ENCODE results near the gene RANBP17. TPM values are rescaled to one million over a fixed set of nuclear protein-coding genes. Genes with fewer than 3 reads are reported as not detected.

Gene RANBP17
- total RNA-seq, 4 donors from 2014 or later = 0.55 to 3.0 (median 1.5) TPM

DNA sequence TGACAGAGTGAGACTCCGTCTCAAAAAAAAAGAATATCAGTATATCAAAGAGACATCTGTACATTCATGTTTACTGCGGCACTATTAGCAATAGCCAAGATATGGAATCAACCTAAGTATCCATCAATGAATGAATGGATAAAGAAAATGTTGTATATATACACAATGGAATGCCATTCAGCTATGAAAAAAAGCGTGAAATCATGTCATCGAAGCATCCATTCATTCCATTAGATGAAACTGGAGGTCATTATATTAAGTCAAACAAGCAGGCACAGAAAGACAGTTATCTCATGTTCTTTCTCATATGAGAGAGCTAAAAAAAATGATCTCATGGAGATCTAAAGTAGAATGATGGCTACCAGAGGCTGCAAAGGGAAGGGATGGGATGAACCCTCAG, 266.3 kb downstream of the RANBP17 start:
- Histone ChIP-seq H3K4me1 (no peaks in the 10 kb centered on the region), H3K27ac (no peak overlapping the region), H3K27me3 (no peaks in the 10 kb centered on the region), H3K4me3 (no peak overlapping the region), H3K36me3 (no peaks in the 10 kb centered on the region), H3K9me3 (peaks cover 3% of the 10 kb centered on the region)
- TF ChIP-seq POLR2A (IDR thresholded peaks at IDR 0.05) = no peak
- TF ChIP-seq, protein P1, sequence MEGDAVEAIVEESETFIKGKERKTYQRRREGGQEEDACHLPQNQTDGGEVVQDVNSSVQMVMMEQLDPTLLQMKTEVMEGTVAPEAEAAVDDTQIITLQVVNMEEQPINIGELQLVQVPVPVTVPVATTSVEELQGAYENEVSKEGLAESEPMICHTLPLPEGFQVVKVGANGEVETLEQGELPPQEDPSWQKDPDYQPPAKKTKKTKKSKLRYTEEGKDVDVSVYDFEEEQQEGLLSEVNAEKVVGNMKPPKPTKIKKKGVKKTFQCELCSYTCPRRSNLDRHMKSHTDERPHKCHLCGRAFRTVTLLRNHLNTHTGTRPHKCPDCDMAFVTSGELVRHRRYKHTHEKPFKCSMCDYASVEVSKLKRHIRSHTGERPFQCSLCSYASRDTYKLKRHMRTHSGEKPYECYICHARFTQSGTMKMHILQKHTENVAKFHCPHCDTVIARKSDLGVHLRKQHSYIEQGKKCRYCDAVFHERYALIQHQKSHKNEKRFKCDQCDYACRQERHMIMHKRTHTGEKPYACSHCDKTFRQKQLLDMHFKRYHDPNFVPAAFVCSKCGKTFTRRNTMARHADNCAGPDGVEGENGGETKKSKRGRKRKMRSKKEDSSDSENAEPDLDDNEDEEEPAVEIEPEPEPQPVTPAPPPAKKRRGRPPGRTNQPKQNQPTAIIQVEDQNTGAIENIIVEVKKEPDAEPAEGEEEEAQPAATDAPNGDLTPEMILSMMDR (IDR thresholded peaks at IDR 0.05) = no peak
- no peak for TF ChIP-seq POLR2AphosphoS5 (IDR thresholded peaks at IDR 0.05)
- TF ChIP-seq EP300 (IDR thresholded peaks at IDR 0.05) = no peak
- DNase-seq (ENCODE audit: low spot score in 2 of 2) = no peak
- WGBS = 87% methylated on average over 4 of the region's 4 CpGs

DNA sequence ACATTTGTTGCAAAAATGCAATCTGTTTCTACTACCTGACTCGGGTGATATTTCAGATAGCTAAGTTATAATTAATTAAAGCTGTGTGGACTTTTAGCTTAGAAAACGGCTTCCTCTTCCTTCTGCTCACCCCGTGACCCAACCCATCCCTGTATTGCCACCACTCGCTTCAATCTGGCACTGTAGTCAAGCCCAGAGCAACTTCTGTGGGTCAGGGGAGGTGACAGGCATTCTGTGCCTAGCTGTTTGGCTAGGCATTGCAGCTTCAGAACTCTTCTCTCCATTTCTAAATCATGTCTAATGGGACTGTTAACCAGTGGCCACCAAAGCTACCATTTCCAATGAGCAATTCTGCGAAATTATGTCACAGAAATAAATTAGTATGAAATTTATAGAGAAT, 267.5 kb downstream of the RANBP17 start:
- Histone ChIP-seq H3K27me3 (no peaks in the 10 kb centered on the region), H3K9me3 (peaks cover 3% of the 10 kb centered on the region), H3K4me3 (no peak overlapping the region), H3K27ac (no peak overlapping the region), H3K4me1 (no peaks in the 10 kb centered on the region), H3K36me3 (no peaks in the 10 kb centered on the region)
- TF ChIP-seq EP300 (IDR thresholded peaks at IDR 0.05) = no peak
- no peak for TF ChIP-seq POLR2A (IDR thresholded peaks at IDR 0.05)
- no peak for TF ChIP-seq POLR2AphosphoS5 (IDR thresholded peaks at IDR 0.05)
- TF ChIP-seq, protein P1 (IDR thresholded peaks at IDR 0.05) = no peak
- DNase-seq (ENCODE audit: low spot score in 2 of 2) = no peak
- WGBS = 63% methylated on average over 5 of the region's 5 CpGs

DNA sequence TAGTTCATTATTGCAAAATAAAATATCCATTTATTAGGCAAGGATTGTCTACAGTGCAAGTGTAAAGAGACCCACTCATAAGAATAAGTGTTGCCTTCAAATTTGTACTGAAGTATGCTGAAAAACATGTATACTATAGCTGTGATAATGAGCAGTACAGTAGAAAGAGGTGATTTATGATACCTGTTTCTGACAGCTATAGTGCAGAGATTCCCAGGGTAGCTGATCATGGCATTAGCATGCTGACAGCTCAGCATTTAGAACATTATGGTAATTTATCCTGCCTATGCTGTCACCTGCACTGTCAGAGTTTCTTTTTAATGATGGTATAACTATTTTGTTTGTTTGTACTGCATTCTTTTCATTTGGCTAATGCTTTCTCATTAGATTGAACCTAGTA, 269.7 kb downstream of the RANBP17 start:
- H3K36me3 ChIP-seq = no peaks in the 10 kb centered on the region
- DNase-seq (ENCODE audit: low spot score in 2 of 2) = no peak
- no peaks in the 10 kb centered on the region for H3K4me1 ChIP-seq
- H3K27ac ChIP-seq = no peak overlapping the region
- H3K9me3 ChIP-seq = no peaks in the 10 kb centered on the region
- H3K4me3 ChIP-seq = no peak overlapping the region
- H3K27me3 ChIP-seq = no peaks in the 10 kb centered on the region
- TF ChIP-seq, protein P1 (IDR thresholded peaks at IDR 0.05) = no peak
- TF ChIP-seq EP300 (IDR thresholded peaks at IDR 0.05) (no peak), POLR2AphosphoS5 (IDR thresholded peaks at IDR 0.05) (no peak)

DNA sequence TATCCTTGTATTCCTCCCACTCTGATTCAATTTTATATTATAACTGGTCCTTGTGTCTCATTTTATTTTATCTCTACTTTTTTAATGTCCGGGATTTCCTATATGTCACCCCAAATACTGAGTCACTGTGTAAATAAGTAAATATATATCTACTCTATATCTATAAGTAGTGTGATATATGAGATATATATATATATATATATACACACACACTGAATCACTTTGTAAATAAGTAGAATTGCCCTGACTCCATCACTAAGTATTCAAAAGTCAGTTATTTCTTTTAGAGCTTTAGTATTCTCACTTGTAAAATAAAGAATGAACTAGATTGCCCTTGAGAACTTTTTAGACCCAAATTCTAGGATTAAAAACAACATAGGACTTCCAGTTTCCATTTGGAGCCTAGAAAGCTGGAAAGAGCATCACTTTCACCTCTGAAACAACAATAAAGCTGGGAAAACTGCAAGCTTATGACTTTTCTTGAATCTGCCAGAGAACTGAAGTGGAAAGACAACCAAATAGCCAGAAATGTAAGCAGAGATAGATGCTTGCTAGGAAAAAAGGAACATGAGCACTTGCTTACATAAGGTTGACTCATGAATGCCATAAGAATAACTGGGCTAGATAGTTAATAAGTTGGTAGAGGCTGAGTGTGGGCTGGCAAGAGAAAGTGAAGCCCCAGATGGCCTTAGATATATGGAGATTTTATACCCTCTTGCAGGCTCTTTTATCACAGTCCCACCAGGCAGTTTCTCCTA, 276.1 kb downstream of the RANBP17 start:
- no peak for DNase-seq (ENCODE audit: low spot score in 2 of 2)
- 98% methylated on average over 1 of the region's 1 CpG for WGBS
- Histone ChIP-seq H3K36me3 (no peaks in the 10 kb centered on the region), H3K27ac (no peak overlapping the region), H3K27me3 (no peaks in the 10 kb centered on the region), H3K4me3 (no peak overlapping the region), H3K4me1 (no peaks in the 10 kb centered on the region), H3K9me3 (no peaks in the 10 kb centered on the region)
- TF ChIP-seq POLR2A (IDR thresholded peaks at IDR 0.05) = no peak
- TF ChIP-seq POLR2AphosphoS5 (IDR thresholded peaks at IDR 0.05) = no peak
- TF ChIP-seq, protein P1 (IDR thresholded peaks at IDR 0.05) = no peak
- no peak for TF ChIP-seq EP300 (IDR thresholded peaks at IDR 0.05)

DNA sequence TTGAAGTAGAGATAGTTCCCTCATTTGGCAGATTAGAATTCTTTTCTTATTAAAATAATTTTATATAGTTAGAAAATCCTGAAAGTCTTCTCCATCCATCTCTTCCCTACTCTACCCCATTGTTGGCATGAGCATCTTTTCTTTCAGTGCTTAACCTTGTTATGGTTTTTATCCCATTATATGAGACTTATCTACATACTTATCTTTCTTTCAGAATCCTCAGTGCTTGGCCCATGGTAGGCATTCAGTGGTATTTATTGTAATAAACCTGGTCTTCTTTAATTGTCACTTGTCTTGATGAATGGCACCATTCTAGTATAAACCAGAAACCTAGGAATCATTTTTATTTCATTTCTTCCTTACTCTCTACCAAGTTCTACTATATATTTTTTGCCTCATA, 277.4 kb downstream of the RANBP17 start:
- no peaks in the 10 kb centered on the region for H3K36me3 ChIP-seq
- no peak overlapping the region for H3K4me3 ChIP-seq
- no peaks in the 10 kb centered on the region for H3K9me3 ChIP-seq
- no peak for DNase-seq (ENCODE audit: low spot score in 2 of 2)
- TF ChIP-seq POLR2A (IDR thresholded peaks at IDR 0.05) = no peak
- TF ChIP-seq EP300 (IDR thresholded peaks at IDR 0.05) = no peak
- no peak for TF ChIP-seq POLR2AphosphoS5 (IDR thresholded peaks at IDR 0.05)
- no peak overlapping the region for H3K27ac ChIP-seq
- no peaks in the 10 kb centered on the region for H3K27me3 ChIP-seq
- H3K4me1 ChIP-seq = no peaks in the 10 kb centered on the region

DNA sequence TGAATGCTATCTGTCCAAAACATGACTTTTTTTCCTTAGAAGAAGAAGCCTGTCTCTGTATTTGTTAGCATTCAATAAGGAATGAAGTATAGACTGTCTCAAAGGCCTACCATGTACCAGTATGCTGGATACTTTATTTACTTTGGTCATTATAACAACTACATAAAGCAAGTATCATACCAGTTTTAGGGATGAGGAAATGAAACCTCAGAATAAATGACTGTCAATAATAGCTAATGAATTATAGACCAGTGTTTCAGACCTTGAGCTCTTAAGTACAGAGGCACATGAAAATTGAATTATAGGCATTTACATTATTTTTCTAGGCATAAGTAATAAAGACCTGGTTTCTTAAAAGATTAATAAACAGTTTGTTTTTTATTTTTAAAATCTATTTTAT, 280.8 kb downstream of the RANBP17 start:
- Histone ChIP-seq H3K4me3 (no peak overlapping the region), H3K27me3 (no peaks in the 10 kb centered on the region), H3K36me3 (no peaks in the 10 kb centered on the region), H3K9me3 (no peaks in the 10 kb centered on the region), H3K4me1 (no peaks in the 10 kb centered on the region), H3K27ac (no peak overlapping the region)
- no peak for DNase-seq (ENCODE audit: low spot score in 2 of 2)
- TF ChIP-seq, protein P1 (IDR thresholded peaks at IDR 0.05) = no peak
- TF ChIP-seq EP300 (IDR thresholded peaks at IDR 0.05) (no peak), POLR2A (IDR thresholded peaks at IDR 0.05) (no peak), POLR2AphosphoS5 (IDR thresholded peaks at IDR 0.05) (no peak)
